ENCODE results near the gene PLXNA1. TPM values are rescaled to one million over a fixed set of nuclear protein-coding genes. Genes with fewer than 3 reads are reported as not detected.

PLXNA1 gene
- total RNA-seq, 2 donors from 2014 or later, result 17.0 to 49.5 TPM

DNA sequence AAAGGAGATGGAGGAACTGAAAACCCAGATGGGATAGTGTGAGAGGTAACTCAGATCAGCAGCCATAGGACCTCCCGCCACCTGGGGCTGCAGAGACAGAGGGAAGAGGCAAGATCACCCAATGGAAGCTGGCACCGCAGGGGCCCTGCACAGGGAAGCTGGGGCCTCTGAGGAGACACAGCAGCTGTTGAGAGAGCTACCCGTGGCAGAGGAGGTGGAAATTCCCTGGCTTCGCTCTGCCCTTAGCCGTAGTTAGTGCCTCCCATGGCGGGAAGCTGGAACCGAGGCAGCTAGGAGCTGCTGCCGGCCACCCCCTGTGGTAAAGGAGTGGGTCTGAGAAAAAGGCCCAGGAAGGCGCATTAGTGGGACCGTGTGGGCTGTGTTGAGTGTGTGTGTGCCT, 18.0 kb upstream of the PLXNA1 start:
- intact Hi-C loops (cut with DNase I), result no loop called here
- H3K27ac ChIP-seq, result no peak overlapping the region
- H3K36me3 ChIP-seq, result no peaks in the 10 kb centered on the region
- no peaks in the 10 kb centered on the region for H3K9me3 ChIP-seq
- H3K27me3 ChIP-seq (replicated peaks; ENCODE audit: insufficient read depth), result no peaks in the 10 kb centered on the region
- no peak for TF ChIP-seq POLR2AphosphoS5 (IDR thresholded peaks at IDR 0.05)
- TF ChIP-seq, protein P1, sequence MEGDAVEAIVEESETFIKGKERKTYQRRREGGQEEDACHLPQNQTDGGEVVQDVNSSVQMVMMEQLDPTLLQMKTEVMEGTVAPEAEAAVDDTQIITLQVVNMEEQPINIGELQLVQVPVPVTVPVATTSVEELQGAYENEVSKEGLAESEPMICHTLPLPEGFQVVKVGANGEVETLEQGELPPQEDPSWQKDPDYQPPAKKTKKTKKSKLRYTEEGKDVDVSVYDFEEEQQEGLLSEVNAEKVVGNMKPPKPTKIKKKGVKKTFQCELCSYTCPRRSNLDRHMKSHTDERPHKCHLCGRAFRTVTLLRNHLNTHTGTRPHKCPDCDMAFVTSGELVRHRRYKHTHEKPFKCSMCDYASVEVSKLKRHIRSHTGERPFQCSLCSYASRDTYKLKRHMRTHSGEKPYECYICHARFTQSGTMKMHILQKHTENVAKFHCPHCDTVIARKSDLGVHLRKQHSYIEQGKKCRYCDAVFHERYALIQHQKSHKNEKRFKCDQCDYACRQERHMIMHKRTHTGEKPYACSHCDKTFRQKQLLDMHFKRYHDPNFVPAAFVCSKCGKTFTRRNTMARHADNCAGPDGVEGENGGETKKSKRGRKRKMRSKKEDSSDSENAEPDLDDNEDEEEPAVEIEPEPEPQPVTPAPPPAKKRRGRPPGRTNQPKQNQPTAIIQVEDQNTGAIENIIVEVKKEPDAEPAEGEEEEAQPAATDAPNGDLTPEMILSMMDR (IDR thresholded peaks at IDR 0.05), result no peak
- TF ChIP-seq POLR2A (IDR thresholded peaks at IDR 0.05), result no peak
- no peak for DNase-seq (ENCODE audit: low spot score)
- no peak overlapping the region for H3K4me3 ChIP-seq
- WGBS, result 80% methylated on average over 10 of the region's 10 CpGs
- H3K4me1 ChIP-seq (replicated peaks), result peaks cover 4% of the 10 kb centered on the region

DNA sequence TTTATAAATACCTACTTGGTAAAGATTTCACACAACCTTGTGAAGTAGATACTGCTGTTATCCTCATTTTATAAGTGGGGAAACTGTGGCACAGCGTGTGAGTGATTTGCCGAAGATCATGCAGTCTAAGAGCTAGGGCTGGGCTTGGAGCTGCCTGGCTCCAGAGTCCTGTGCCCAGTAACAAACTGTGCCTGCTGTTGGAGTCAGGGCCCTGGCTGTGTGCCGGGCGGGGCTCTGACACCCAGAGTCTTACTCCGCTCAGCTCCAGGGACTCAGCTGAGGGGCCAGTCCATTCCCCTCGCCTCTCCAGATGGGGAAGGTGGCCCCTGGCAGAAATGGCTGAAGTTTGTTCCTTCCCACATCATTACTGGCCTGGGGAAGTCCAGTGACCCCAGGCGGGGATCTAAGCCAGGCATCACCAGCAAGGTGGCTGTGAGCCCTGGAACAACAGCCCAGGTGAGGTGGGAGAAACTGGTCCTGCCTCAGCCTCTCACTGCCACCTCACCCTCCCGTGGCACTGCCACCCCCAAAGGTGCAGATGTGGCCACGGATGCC, 17.3 kb upstream of the PLXNA1 start:
- Histone ChIP-seq H3K27me3 (replicated peaks; ENCODE audit: insufficient read depth) (no peaks in the 10 kb centered on the region), H3K9me3 (no peaks in the 10 kb centered on the region), H3K4me1 (replicated peaks) (peaks cover under 1% of the 10 kb centered on the region), H3K4me3 (no peak overlapping the region), H3K27ac (no peak overlapping the region), H3K36me3 (no peaks in the 10 kb centered on the region)
- TF ChIP-seq POLR2AphosphoS5 (IDR thresholded peaks at IDR 0.05) (no peak), POLR2A (IDR thresholded peaks at IDR 0.05) (no peak)
- TF ChIP-seq, protein P1 (IDR thresholded peaks at IDR 0.05), result no peak
- intact Hi-C loops (cut with DNase I), result no loop called here
- no peak for DNase-seq (ENCODE audit: low spot score)
- 91% methylated on average over 9 of the region's 9 CpGs for WGBS

DNA sequence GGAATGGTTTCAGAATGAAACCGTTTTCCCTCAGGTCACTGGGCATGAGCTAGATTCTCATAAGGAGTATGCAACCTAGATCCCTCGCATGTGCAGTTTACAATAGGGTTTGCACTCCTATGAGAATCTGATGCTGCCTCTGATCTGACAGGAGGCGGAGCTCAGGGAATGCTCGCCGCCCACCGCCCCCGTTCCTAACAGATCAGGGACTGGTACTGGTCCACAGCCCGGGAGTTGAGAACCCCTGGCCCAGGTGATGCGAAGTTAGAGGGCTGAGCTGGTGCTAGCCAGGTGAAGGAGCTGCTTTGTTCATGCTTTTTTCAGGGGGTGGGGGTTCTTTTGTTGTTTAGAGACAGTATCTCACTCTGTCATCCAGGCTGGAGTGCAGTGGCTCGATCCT, 15.5 kb upstream of the PLXNA1 start:
- intact Hi-C loops (cut with DNase I), result no loop called here
- Histone ChIP-seq H3K36me3 (no peaks in the 10 kb centered on the region), H3K4me3 (no peak overlapping the region), H3K9me3 (no peaks in the 10 kb centered on the region), H3K27ac (no peak overlapping the region), H3K4me1 (replicated peaks) (no peaks in the 10 kb centered on the region), H3K27me3 (replicated peaks; ENCODE audit: insufficient read depth) (no peaks in the 10 kb centered on the region)
- WGBS, result 90% methylated on average over 10 of the region's 10 CpGs
- TF ChIP-seq, protein P1 (IDR thresholded peaks at IDR 0.05), result no peak
- TF ChIP-seq POLR2A (IDR thresholded peaks at IDR 0.05) (no peak), POLR2AphosphoS5 (IDR thresholded peaks at IDR 0.05) (no peak)
- DNase-seq (ENCODE audit: low spot score), result no peak

DNA sequence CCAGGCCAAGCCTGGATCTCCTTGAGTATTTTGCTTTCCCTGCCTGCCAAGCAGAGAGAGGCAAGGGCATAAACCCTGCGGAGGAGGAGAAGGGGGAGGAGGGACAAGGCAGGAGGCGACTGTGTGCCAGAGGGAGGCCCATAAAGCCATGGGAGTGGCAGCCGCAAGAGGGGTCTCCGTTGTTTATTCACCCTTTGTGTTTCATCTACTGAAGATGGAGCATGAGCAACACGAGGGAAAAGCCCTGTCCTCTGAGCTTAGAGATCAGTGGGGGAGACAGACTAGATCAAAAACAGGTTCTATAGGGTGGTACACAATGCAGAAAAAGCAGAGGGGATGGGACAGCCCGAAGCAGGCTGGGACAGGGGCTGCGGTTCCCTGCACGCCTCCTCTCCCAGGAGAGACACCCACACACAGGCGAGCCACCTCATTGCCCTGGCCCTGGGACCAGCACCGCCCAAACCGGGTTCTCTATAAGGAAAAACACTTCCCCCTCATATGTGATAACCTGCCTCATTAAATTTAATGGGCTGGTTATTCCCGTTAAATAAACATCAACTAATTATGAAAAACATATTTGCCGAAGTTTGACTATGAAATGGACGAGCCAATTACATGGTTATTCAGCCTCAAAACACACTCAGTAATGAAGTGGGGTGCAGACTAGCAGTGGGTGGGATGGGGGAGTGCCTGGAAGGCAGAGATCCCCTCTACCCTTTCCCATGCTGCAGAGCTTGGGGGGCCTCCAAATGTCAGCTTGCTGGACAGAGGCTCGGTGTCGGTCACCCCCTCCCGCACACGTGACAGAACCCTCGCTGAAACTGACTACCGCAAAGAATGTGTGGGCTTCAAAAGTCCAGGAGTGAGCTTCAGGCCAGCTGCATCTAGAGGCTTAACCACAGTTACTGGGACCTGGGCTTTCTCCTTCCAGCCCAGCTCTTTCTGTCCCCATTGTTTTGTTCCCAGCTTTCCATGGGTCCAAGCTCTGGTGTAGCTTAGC, 14.2 kb upstream of the PLXNA1 start:
- TF ChIP-seq POLR2AphosphoS5 (IDR thresholded peaks at IDR 0.05) (no peak), POLR2A (IDR thresholded peaks at IDR 0.05) (no peak)
- TF ChIP-seq, protein P1 (IDR thresholded peaks at IDR 0.05), result no peak
- Histone ChIP-seq H3K4me3 (no peak overlapping the region), H3K27me3 (replicated peaks; ENCODE audit: insufficient read depth) (no peaks in the 10 kb centered on the region), H3K27ac (no peak overlapping the region), H3K9me3 (no peaks in the 10 kb centered on the region), H3K4me1 (replicated peaks) (no peaks in the 10 kb centered on the region), H3K36me3 (no peaks in the 10 kb centered on the region)
- intact Hi-C loops (cut with DNase I), result no loop called here
- no peak for DNase-seq (ENCODE audit: low spot score)
- 52% methylated on average over 20 of the region's 20 CpGs for WGBS

Data from prostate gland (tissue), 2 donors.